ENCODE results near the gene HARS1. TPM values are rescaled to one million over a fixed set of nuclear protein-coding genes. Genes with fewer than 3 reads are reported as not detected.
"Not testable (repeated sequence)": the region's sequence is repeated elsewhere in the genome, so short reads cannot be mapped to it uniquely, and the experiment has no call there.

HARS1 gene
- total and polyA plus RNA-seq, 8 donors, result 36.2 to 82.8 (median 72.9) TPM

- Histone ChIP-seq H3K4me3 (peak overlapping the region in 1 of 2 donors; percentile 64), H3K9me3 (peaks cover 0 to 5% of the 10 kb centered on the region in 2 donors), H3K36me3 (no peaks in the 10 kb centered on the region), H3K4me1 (peaks cover 4 to 54% of the 10 kb centered on the region in 2 donors), H3K27me3 (no peaks in the 10 kb centered on the region), H3K27ac (peak overlapping the region; percentile 82 to 94)
- ATAC-seq, result no peak
- no peak for TF ChIP-seq CTCF (IDR thresholded peaks at IDR 0.05)
- DNase-seq, result peak in 1 of 4 donors; percentile 38
- intact Hi-C loops (cut with DNase I), result loop anchor here in 1 of 2 donors (10.0 kb wide), 1 partner anchor 56 kb away; no protein-coding TSS in a partner anchor
Measured at GRCh38 chr5:140630292-140631035, 60.7 kb downstream of the HARS1 start.

GRCh38 chr5:140628711-140629110, 62.5 kb downstream of the HARS1 start:
- DNase-seq (no peak), ATAC-seq (no peak)
- H3K27ac ChIP-seq, result no peak overlapping the region
- H3K27me3 ChIP-seq, result no peaks in the 10 kb centered on the region
- no peak overlapping the region for H3K4me3 ChIP-seq
- TF ChIP-seq CTCF (IDR thresholded peaks at IDR 0.05), result no peak
- intact Hi-C loops (cut with DNase I), result no loop called here
- H3K9me3 ChIP-seq, result peaks cover 0 to 5% of the 10 kb centered on the region in 2 donors
- H3K36me3 ChIP-seq, result no peaks in the 10 kb centered on the region
- H3K4me1 ChIP-seq, result peaks cover 4 to 38% of the 10 kb centered on the region in 2 donors

GRCh38 chr5:140627972-140628371, 63.2 kb downstream of the HARS1 start:
- Histone ChIP-seq H3K36me3 (no peaks in the 10 kb centered on the region), H3K9me3 (peaks cover 0 to 5% of the 10 kb centered on the region in 2 donors), H3K4me1 (peaks cover 4 to 31% of the 10 kb centered on the region in 2 donors), H3K27ac (no peak overlapping the region), H3K27me3 (no peaks in the 10 kb centered on the region), H3K4me3 (no peak overlapping the region)
- ATAC-seq (no peak), DNase-seq (no peak)
- intact Hi-C loops (cut with DNase I), result no loop called here
- TF ChIP-seq CTCF (IDR thresholded peaks at IDR 0.05), result no peak

- H3K4me1 ChIP-seq, result peaks cover 0 to 15% of the 10 kb centered on the region in 2 donors
- intact Hi-C loops (cut with DNase I); ATAC-seq; H3K36me3 ChIP-seq; H3K4me3 ChIP-seq; H3K27me3 ChIP-seq; H3K27ac ChIP-seq; DNase-seq; H3K9me3 ChIP-seq: not testable (repeated sequence)
Measured at GRCh38 chr5:140624886-140625285, 66.3 kb downstream of the HARS1 start.

Small RNA genes within 50 kb of the gene (microRNA-seq; reads per million reads assigned to microRNA genes)
- 0 to 0.55 reads per million in 2 donors for gene MIR3655

Other genes with a start within 250 kb of the HARS1 start
- 10 to 100 TPM; 10.6 to 16.8 TPM for gene EIF4EBP3, start 143.7 kb downstream of the HARS1 start, total RNA-seq
- 10 to 100 TPM; 10.2 to 13.2 (median 12.4) TPM for gene EIF4EBP3, start 143.7 kb downstream of the HARS1 start, polyA plus RNA-seq (ENCODE audit: insufficient read length in 6 of 6)
- gene SRA1, start 133.9 kb downstream of the HARS1 start, total RNA-seq, result 10 to 100 TPM; 25.1 to 33.0 TPM
- 10 to 100 TPM; 20.2 to 36.2 (median 23.1) TPM for gene SRA1, start 133.9 kb downstream of the HARS1 start, polyA plus RNA-seq (ENCODE audit: insufficient read length in 6 of 6)
- 10 to 100 TPM; 19.6 to 23.2 TPM for gene APBB3, start 126.8 kb downstream of the HARS1 start, total RNA-seq
- gene APBB3, start 126.8 kb downstream of the HARS1 start, polyA plus RNA-seq (ENCODE audit: insufficient read length in 6 of 6), result 10 to 100 TPM; 39.6 to 60.1 (median 50.6) TPM
- gene SLC35A4, start 126.5 kb downstream of the HARS1 start, total RNA-seq, result 10 to 100 TPM; 78.6 to 82.8 TPM
- gene SLC35A4, start 126.5 kb downstream of the HARS1 start, polyA plus RNA-seq (ENCODE audit: insufficient read length in 6 of 6), result 10 to 100 TPM; 63.8 to 79.8 (median 73.9) TPM
- 100 to 1,000 TPM in 1 of 2 donors, 10 to 100 TPM in 1; 76.8 to 252 TPM for gene CD14, start 58.2 kb downstream of the HARS1 start, total RNA-seq
- gene CD14, start 58.2 kb downstream of the HARS1 start, polyA plus RNA-seq (ENCODE audit: insufficient read length in 6 of 6), result 10 to 100 TPM; 11.1 to 21.1 (median 18.8) TPM
- gene TMCO6, start 51.9 kb downstream of the HARS1 start, total RNA-seq, result 10 to 100 TPM in 1 of 2 donors, 1 to 10 TPM in 1; 7.6 to 12.8 TPM
- 10 to 100 TPM; 18.7 to 23.1 (median 19.7) TPM for gene TMCO6, start 51.9 kb downstream of the HARS1 start, polyA plus RNA-seq (ENCODE audit: insufficient read length in 6 of 6)
- gene NDUFA2, start 43.7 kb downstream of the HARS1 start, total RNA-seq, result 10 to 100 TPM; 50.2 to 62.8 TPM
- gene NDUFA2, start 43.7 kb downstream of the HARS1 start, polyA plus RNA-seq (ENCODE audit: insufficient read length in 6 of 6), result 10 to 100 TPM; 56.3 to 68.2 (median 64.1) TPM
- 10 to 100 TPM; 53.9 to 58.5 TPM for gene IK, start 43.5 kb downstream of the HARS1 start, total RNA-seq
- gene IK, start 43.5 kb downstream of the HARS1 start, polyA plus RNA-seq (ENCODE audit: insufficient read length in 6 of 6), result 100 to 1,000 TPM; 131 to 178 (median 164) TPM
- gene WDR55, start 26.5 kb downstream of the HARS1 start, total RNA-seq, result 10 to 100 TPM; 21.0 to 26.5 TPM
- 10 to 100 TPM; 17.8 to 24.0 (median 20.7) TPM for gene WDR55, start 26.5 kb downstream of the HARS1 start, polyA plus RNA-seq (ENCODE audit: insufficient read length in 6 of 6)
- under 1 TPM; 0.41 to 0.71 TPM for gene DND1, start 17.8 kb downstream of the HARS1 start, total RNA-seq
- gene DND1, start 17.8 kb downstream of the HARS1 start, polyA plus RNA-seq (ENCODE audit: insufficient read length in 6 of 6), result 1 to 10 TPM in 2 of 6 donors, under 1 TPM in 2, not detected in 2; 0.36 to 1.3 (median 0.80) TPM
- gene HARS2, start 85 bp upstream of the HARS1 start, total RNA-seq, result 10 to 100 TPM; 23.4 to 25.2 TPM
- 10 to 100 TPM; 46.4 to 57.4 (median 51.2) TPM for gene HARS2, start 85 bp upstream of the HARS1 start, polyA plus RNA-seq (ENCODE audit: insufficient read length in 6 of 6)
- 10 to 100 TPM; 40.6 to 43.8 TPM for gene ZMAT2, start 9.1 kb upstream of the HARS1 start, total RNA-seq
- 100 to 1,000 TPM in 5 of 6 donors, 10 to 100 TPM in 1; 97.8 to 133 (median 118) TPM for gene ZMAT2, start 9.1 kb upstream of the HARS1 start, polyA plus RNA-seq (ENCODE audit: insufficient read length in 6 of 6)
- gene PCDHA1, start 94.8 kb upstream of the HARS1 start, total RNA-seq, result not detected
- under 1 TPM in 4 of 6 donors, not detected in 2; 0.06 to 0.14 (median 0.11) TPM for gene PCDHA1, start 94.8 kb upstream of the HARS1 start, polyA plus RNA-seq (ENCODE audit: insufficient read length in 6 of 6)
- under 1 TPM; 0.18 to 0.52 TPM for gene PCDHA2, start 103.5 kb upstream of the HARS1 start, total RNA-seq
- under 1 TPM; 0.15 to 0.46 (median 0.35) TPM for gene PCDHA2, start 103.5 kb upstream of the HARS1 start, polyA plus RNA-seq (ENCODE audit: insufficient read length in 6 of 6)
- gene PCDHA3, start 109.7 kb upstream of the HARS1 start, total RNA-seq, result under 1 TPM; 0.50 to 0.73 TPM
- under 1 TPM; 0.21 to 0.46 (median 0.40) TPM for gene PCDHA3, start 109.7 kb upstream of the HARS1 start, polyA plus RNA-seq (ENCODE audit: insufficient read length in 6 of 6)
- under 1 TPM; 0.65 to 0.79 TPM for gene PCDHA4, start 115.7 kb upstream of the HARS1 start, total RNA-seq
- under 1 TPM; 0.20 to 0.70 (median 0.46) TPM for gene PCDHA4, start 115.7 kb upstream of the HARS1 start, polyA plus RNA-seq (ENCODE audit: insufficient read length in 6 of 6)
- gene PCDHA5, start 130.2 kb upstream of the HARS1 start, total RNA-seq, result under 1 TPM; 0.37 to 0.64 TPM
- gene PCDHA5, start 130.2 kb upstream of the HARS1 start, polyA plus RNA-seq (ENCODE audit: insufficient read length in 6 of 6), result under 1 TPM; 0.06 to 0.17 (median 0.08) TPM
- 1 to 10 TPM in 1 of 2 donors, under 1 TPM in 1; 0.76 to 1.8 TPM for gene PCDHA6, start 136.6 kb upstream of the HARS1 start, total RNA-seq
- under 1 TPM; 0.34 to 0.90 (median 0.46) TPM for gene PCDHA6, start 136.6 kb upstream of the HARS1 start, polyA plus RNA-seq (ENCODE audit: insufficient read length in 6 of 6)
- under 1 TPM; 0.52 to 0.87 TPM for gene PCDHA7, start 142.9 kb upstream of the HARS1 start, total RNA-seq
- under 1 TPM; 0.10 to 0.66 (median 0.49) TPM for gene PCDHA7, start 142.9 kb upstream of the HARS1 start, polyA plus RNA-seq (ENCODE audit: insufficient read length in 6 of 6)
- gene PCDHA8, start 149.8 kb upstream of the HARS1 start, total RNA-seq, result under 1 TPM in 1 of 2 donors, not detected in 1; 0.21 TPM
- under 1 TPM; 0.05 to 0.16 (median 0.12) TPM for gene PCDHA8, start 149.8 kb upstream of the HARS1 start, polyA plus RNA-seq (ENCODE audit: insufficient read length in 6 of 6)
- gene PCDHA9, start 157.0 kb upstream of the HARS1 start, total RNA-seq, result under 1 TPM in 1 of 2 donors, not detected in 1; 0.20 TPM
- under 1 TPM; 0.03 to 0.11 (median 0.06) TPM for gene PCDHA9, start 157.0 kb upstream of the HARS1 start, polyA plus RNA-seq (ENCODE audit: insufficient read length in 6 of 6)
- gene PCDHA10, start 164.5 kb upstream of the HARS1 start, total RNA-seq, result 1 to 10 TPM in 1 of 2 donors, under 1 TPM in 1; 0.47 to 1.7 TPM
- under 1 TPM; 0.14 to 0.65 (median 0.39) TPM for gene PCDHA10, start 164.5 kb upstream of the HARS1 start, polyA plus RNA-seq (ENCODE audit: insufficient read length in 6 of 6)
- gene PCDHA11, start 177.6 kb upstream of the HARS1 start, total RNA-seq, result 1 to 10 TPM; 1.4 to 1.5 TPM
- under 1 TPM; 0.15 to 0.53 (median 0.27) TPM for gene PCDHA11, start 177.6 kb upstream of the HARS1 start, polyA plus RNA-seq (ENCODE audit: insufficient read length in 6 of 6)
- 1 to 10 TPM; 3.6 to 7.4 TPM for gene PCDHA12, start 183.9 kb upstream of the HARS1 start, total RNA-seq
- under 1 TPM in 5 of 6 donors, not detected in 1; 0.03 to 0.09 (median 0.06) TPM for gene PCDHA12, start 183.9 kb upstream of the HARS1 start, polyA plus RNA-seq (ENCODE audit: insufficient read length in 6 of 6)
- gene PCDHA13, start 190.8 kb upstream of the HARS1 start, total RNA-seq, result 1 to 10 TPM; 1.5 to 1.7 TPM
- gene PCDHA13, start 190.8 kb upstream of the HARS1 start, polyA plus RNA-seq (ENCODE audit: insufficient read length in 6 of 6), result under 1 TPM; 0.09 to 0.38 (median 0.26) TPM
- 1 to 10 TPM; 6.7 to 8.3 TPM for gene PCDHAC1, start 234.9 kb upstream of the HARS1 start, total RNA-seq
- under 1 TPM; 0.26 to 0.53 (median 0.32) TPM for gene PCDHAC1, start 234.9 kb upstream of the HARS1 start, polyA plus RNA-seq (ENCODE audit: insufficient read length in 6 of 6)

Data from left lung (tissue), 10 donors.